ENCODE results near the gene YES1.
"Not testable (repeated sequence)": the region's sequence is repeated elsewhere in the genome, so short reads cannot be mapped to it uniquely, and the experiment has no call there.

YES1 gene

GRCh38 chr18:820591-821165, 8.6 kb upstream of the YES1 start:
- no peak for FAIRE-seq

- FAIRE-seq: no peak
These were observed 4.8 kb upstream of the YES1 start for GRCh38 chr18:816869-817268.

GRCh38 chr18:816088-816653, 4.1 kb upstream of the YES1 start:
- FAIRE-seq: no peak

- no peak for FAIRE-seq
These were observed 3.3 kb upstream of the YES1 start for GRCh38 chr18:815353-815752.

GRCh38 chr18:814300-815084, 2.5 kb upstream of the YES1 start:
- FAIRE-seq: no peak

GRCh38 chr18:813172-814071, 1.4 kb upstream of the YES1 start:
- FAIRE-seq: peak; percentile 63

- no peak for FAIRE-seq
These were observed 532 bp upstream of the YES1 start for GRCh38 chr18:812376-813171.

- no peak for FAIRE-seq
These were observed 705 bp downstream of the YES1 start for GRCh38 chr18:811182-811891.

- FAIRE-seq: no peak
These were observed 1.9 kb downstream of the YES1 start for GRCh38 chr18:809985-810642.

GRCh38 chr18:809228-809627, 2.8 kb downstream of the YES1 start:
- not testable (repeated sequence) for FAIRE-seq

- FAIRE-seq: no peak
These were observed 3.5 kb downstream of the YES1 start for GRCh38 chr18:808502-808901.

GRCh38 chr18:808086-808485, 4.0 kb downstream of the YES1 start:
- no peak for FAIRE-seq

GRCh38 chr18:805755-806110, 6.3 kb downstream of the YES1 start:
- FAIRE-seq: no peak

GRCh38 chr18:805008-805754, 6.9 kb downstream of the YES1 start:
- FAIRE-seq: no peak

GRCh38 chr18:801137-801536, 10.9 kb downstream of the YES1 start:
- no peak for FAIRE-seq

- FAIRE-seq: no peak
These were observed 12.1 kb downstream of the YES1 start for GRCh38 chr18:799943-800342.

- not testable (repeated sequence) for FAIRE-seq
These were observed 16.7 kb downstream of the YES1 start for GRCh38 chr18:795383-795782.

- no peak for FAIRE-seq
These were observed 22.6 kb downstream of the YES1 start for GRCh38 chr18:789397-789796.

- no peak for FAIRE-seq
These were observed 26.8 kb downstream of the YES1 start for GRCh38 chr18:785242-785641.

GRCh38 chr18:784470-785172, 27.4 kb downstream of the YES1 start:
- FAIRE-seq: no peak
